Naive thymus-derived CD4-positive, alpha-beta T cell (primary cell): ENCODE measurements around the gene VEGFA. TPM values are rescaled to one million over a fixed set of nuclear protein-coding genes. Genes with fewer than 3 reads are reported as not detected.

ENCODE experiments used
- ATAC-seq: fragments of 150-1000 bp; cut with Tn5 transposase; 2 replicates; pipeline ENCODE4 v1.10.0; 2021; ENCODE audit warnings: mild to moderate bottlenecking, moderate library complexity
- CTCF ChIA-PET: fragments of 350-600 bp; sonication (Branson Sonifier 250); formaldehyde crosslinking; loops from one replicate; lab custom pipeline; 2021; ENCODE audit warnings: antibody characterized with exemption; lab: Charles Lee
- POLR2A ChIA-PET: fragments of 350-600 bp; sonication (Branson Sonifier 250); formaldehyde crosslinking; loops from one replicate; lab custom pipeline; 2021; ENCODE audit warnings: antibody characterized with exemption, inconsistent platforms; lab: Charles Lee
- DNase-seq, 9 donors: peaks; one replicate each; pipeline versions ENCODE4 v3.0.0 to v3.0.0-alpha.2; 2020 to 2022; ENCODE audit warnings: mixed read lengths in 1 of 9
- H3K27ac ChIP-seq: one replicate; pipeline ENCODE4 v1.7.0; 2013; ENCODE audit warnings: mild to moderate bottlenecking, low read depth, low read length, moderate library complexity
- H3K27me3 ChIP-seq, 2 donors: one replicate each; pipeline ENCODE4 v1.7.0; 2013; ENCODE audit warnings: low read length in 2 of 2, mild to moderate bottlenecking in 2 of 2, moderate library complexity in 2 of 2; ENCODE audit not compliant: control insufficient read depth in 2 of 2, insufficient read depth in 2 of 2
- H3K36me3 ChIP-seq, 3 experiments: 1 replicate in 2 of 3; 2 replicates in 1 of 3; pipeline ENCODE4 v1.7.0; 2013; ENCODE audit warnings: low read length in 3 of 3, mild to moderate bottlenecking in 3 of 3, moderate library complexity in 1 of 3; ENCODE audit not compliant: insufficient read depth in 3 of 3, control insufficient read depth in 2 of 3
- H3K4me1 ChIP-seq, 2 donors: one replicate each; pipeline ENCODE4 v1.7.0; 2013; ENCODE audit warnings: low read length in 2 of 2, mild to moderate bottlenecking in 2 of 2, moderate library complexity in 1 of 2; ENCODE audit not compliant: control insufficient read depth in 2 of 2, insufficient read depth in 2 of 2
- H3K4me3 ChIP-seq: 2 replicates; pipeline ENCODE4 v1.7.0; 2013; ENCODE audit warnings: mild to moderate bottlenecking, low read length
- H3K9me3 ChIP-seq, 3 experiments: 1 replicate in 2 of 3; 2 replicates in 1 of 3; pipeline ENCODE4 v1.7.0; 2013; ENCODE audit warnings: low read length in 3 of 3; ENCODE audit not compliant: control insufficient read depth in 2 of 3
- H3K27ac Mint-ChIP-seq, 9 donors: one replicate each; pipeline ENCODE4 v1.8.0; 2020 to 2022; ENCODE audit warnings: mixed read lengths in 9 of 9, mild to moderate bottlenecking in 8 of 9, moderate library complexity in 5 of 9, inconsistent platforms in 2 of 9
- H3K27me3 Mint-ChIP-seq, 5 donors: one replicate each; pipeline ENCODE4 v1.8.0; 2021 to 2022; ENCODE audit warnings: mixed read lengths in 5 of 5, mild to moderate bottlenecking in 1 of 5
- H3K36me3 Mint-ChIP-seq, 5 donors: one replicate each; pipeline ENCODE4 v1.8.0; 2020 to 2022; ENCODE audit warnings: mixed read lengths in 5 of 5, mild to moderate bottlenecking in 3 of 5, inconsistent platforms in 1 of 5
- H3K4me1 Mint-ChIP-seq, 7 donors: one replicate each; pipeline ENCODE4 v1.8.0; 2020 to 2022; ENCODE audit warnings: mixed read lengths in 7 of 7, mild to moderate bottlenecking in 3 of 7, inconsistent platforms in 1 of 7
- H3K4me3 Mint-ChIP-seq, 10 donors: one replicate each; pipeline ENCODE4 v1.8.0; 2020 to 2022; ENCODE audit warnings: mild to moderate bottlenecking in 10 of 10, mixed read lengths in 10 of 10, moderate library complexity in 6 of 10, inconsistent platforms in 2 of 10
- H3K9me3 Mint-ChIP-seq, 11 donors: one replicate each; pipeline ENCODE4 v1.8.0; 2020 to 2022; ENCODE audit warnings: mixed read lengths in 11 of 11, mild to moderate bottlenecking in 4 of 11, inconsistent platforms in 1 of 11, moderate library complexity in 1 of 11
- intact Hi-C, 2 donors: fragments of 100-400 bp; cut with micrococcal nuclease; formaldehyde crosslinking; loops; one replicate each; pipeline ENCODE4 v1.15.1; 2023
- polyA plus RNA-seq, 2 donors: library from polyadenylated mRNA; unstranded; fragments of 300-500 nt; fragmentation: Illumina TruSeq; gene quantifications; one replicate each; pipeline ENCODE4 v1.2.3, GENCODE V29; 2021
- total RNA-seq, 6 experiments: library from RNA in 5 of 6; stranded (reverse) in 5 of 6; gene quantifications; 1 replicate in 5 of 6; 2 replicates in 1 of 6; pipeline ENCODE4 v1.2.3 and lab custom pipeline; 2021 to 2026

The VEGFA gene
- total and polyA plus RNA-seq, 7 experiments from 2014 or later = 0.26 to 72.1 (median 10.2) TPM; not detected in 1

DNA sequence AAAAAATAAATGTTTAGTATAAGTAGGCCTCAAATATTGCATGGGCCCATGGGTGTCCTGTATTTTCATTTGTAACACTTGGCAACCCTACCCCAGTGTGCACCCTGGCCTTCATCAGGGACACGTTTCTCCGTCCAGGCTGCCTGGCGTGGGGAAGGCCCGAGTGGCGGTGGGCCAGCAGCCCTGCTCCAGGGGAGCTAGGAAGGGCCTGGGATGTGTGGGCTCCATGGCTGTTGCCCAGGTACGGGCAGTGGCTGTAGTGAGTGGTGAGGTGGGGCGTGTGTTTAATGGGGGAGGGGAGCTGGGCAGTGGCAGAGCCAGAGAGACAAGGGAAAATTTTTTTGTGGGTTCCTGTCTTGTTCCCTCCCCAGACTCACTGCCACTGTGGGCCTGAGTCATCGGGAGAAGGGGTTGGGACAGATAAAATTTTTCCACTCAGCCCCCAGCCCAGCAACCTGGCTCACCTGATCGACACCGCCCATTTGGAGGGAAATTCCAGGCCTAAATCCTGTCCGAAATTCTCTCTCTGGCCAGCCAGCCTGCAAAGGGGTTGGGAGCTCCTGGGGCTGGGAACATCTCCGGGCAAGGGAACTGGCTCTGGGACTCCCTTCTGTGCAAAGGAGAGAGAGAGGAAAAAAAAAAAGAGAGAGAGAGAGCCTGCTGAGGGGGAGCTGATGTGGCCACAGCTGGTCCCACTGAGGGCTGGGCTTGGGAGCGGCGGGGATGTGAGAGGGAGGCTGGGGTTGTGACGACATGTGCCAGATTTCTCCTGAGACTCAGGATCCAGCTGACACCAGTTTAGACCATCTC lies 32.5 kb upstream of the VEGFA start:
- Histone ChIP-seq H3K9me3 (no peaks in the 10 kb centered on the region), H3K27ac (no peak overlapping the region), H3K36me3 (no peaks in the 10 kb centered on the region), H3K27me3 (no peaks in the 10 kb centered on the region), H3K4me1 (peaks cover 6 to 10% of the 10 kb centered on the region in 2 donors), H3K4me3 (no peak overlapping the region)
- intact Hi-C loops = no loop called here
- Mint-ChIP-seq H3K4me1 (peaks cover 0 to 21% (median 10%) of the 10 kb centered on the region in 7 donors), H3K27ac (peak overlapping the region in 1 of 9 donors; percentile 91), H3K36me3 (peaks cover 0 to 3% (median 0%) of the 10 kb centered on the region in 5 donors), H3K4me3 (no peak overlapping the region), H3K27me3 (peaks cover 0 to 2% (median 0%) of the 10 kb centered on the region in 5 donors), H3K9me3 (peaks cover 0 to 4% (median 0%) of the 10 kb centered on the region in 11 donors)
- POLR2A ChIA-PET = no interaction called here
- DNase-seq (peak in 1 of 9 donors; percentile 13), ATAC-seq (no peak)
- CTCF ChIA-PET = no interaction called here

GRCh38 chr6:43738267-43738676 lies 31.7 kb upstream of the VEGFA start:
- DNase-seq = no peak
- H3K36me3 ChIP-seq = no peaks in the 10 kb centered on the region
- no peak for ATAC-seq
- no peaks in the 10 kb centered on the region for H3K9me3 ChIP-seq
- H3K4me1 ChIP-seq = peaks cover 6 to 10% of the 10 kb centered on the region in 2 donors
- Mint-ChIP-seq H3K27me3 (peaks cover 0 to under 1% (median 0%) of the 10 kb centered on the region in 5 donors), H3K4me3 (no peak overlapping the region), H3K36me3 (peaks cover 0 to 1% (median 0%) of the 10 kb centered on the region in 5 donors), H3K27ac (peak overlapping the region in 2 of 9 donors; percentile 4 to 91), H3K9me3 (peaks cover 0 to 2% (median 0%) of the 10 kb centered on the region in 11 donors), H3K4me1 (peaks cover 0 to 19% (median 8%) of the 10 kb centered on the region in 7 donors)
- ChIA-PET POLR2A (no interaction called here), CTCF (interaction anchor here (0.6 kb wide), 1 partner anchor 649 kb away, joined by 3 read pairs; the partner anchor contains the start of gene CDC5L)
- intact Hi-C loops = no loop called here
- H3K27ac ChIP-seq = no peak overlapping the region
- H3K4me3 ChIP-seq = no peak overlapping the region
- H3K27me3 ChIP-seq = no peaks in the 10 kb centered on the region

GRCh38 chr6:43738877-43739641 lies 31.0 kb upstream of the VEGFA start:
- intact Hi-C loops = no loop called here
- Mint-ChIP-seq H3K4me3 (no peak overlapping the region), H3K27ac (no peak overlapping the region), H3K27me3 (peaks cover 0 to under 1% (median 0%) of the 10 kb centered on the region in 5 donors), H3K4me1 (peaks cover 0 to 13% (median 8%) of the 10 kb centered on the region in 7 donors), H3K36me3 (no peaks in the 10 kb centered on the region), H3K9me3 (peaks cover 0 to 2% (median 0%) of the 10 kb centered on the region in 11 donors)
- no peaks in the 10 kb centered on the region for H3K9me3 ChIP-seq
- H3K4me3 ChIP-seq = no peak overlapping the region
- H3K4me1 ChIP-seq = peaks cover 5 to 9% of the 10 kb centered on the region in 2 donors
- H3K27ac ChIP-seq = no peak overlapping the region
- H3K27me3 ChIP-seq = no peaks in the 10 kb centered on the region
- H3K36me3 ChIP-seq = no peaks in the 10 kb centered on the region
- no peak for DNase-seq
- no peak for ATAC-seq
- ChIA-PET CTCF (interaction anchor here (0.6 to 1.0 kb wide), 3 partner anchors 15 to 664 kb away, joined by 3 to 4 read pairs (median 3); partner anchors contain the start of gene CDC5L), POLR2A (no interaction called here)

- H3K4me1 ChIP-seq = peaks cover 0 to 3% of the 10 kb centered on the region in 2 donors
- Mint-ChIP-seq H3K4me3 (no peak overlapping the region), H3K9me3 (peaks cover 0 to 2% (median 0%) of the 10 kb centered on the region in 11 donors), H3K27me3 (peaks cover 0 to 7% (median 0%) of the 10 kb centered on the region in 5 donors), H3K4me1 (peaks cover 0 to 9% (median 4%) of the 10 kb centered on the region in 7 donors), H3K36me3 (no peaks in the 10 kb centered on the region), H3K27ac (no peak overlapping the region)
- ChIA-PET CTCF (interaction anchor here (0.6 to 1.0 kb wide), 2 partner anchors 15 to 663 kb away, joined by 3 to 4 read pairs; no protein-coding TSS in a partner anchor), POLR2A (no interaction called here)
- H3K9me3 ChIP-seq = no peaks in the 10 kb centered on the region
- intact Hi-C loops = no loop called here
- DNase-seq (no peak), ATAC-seq (no peak)
- no peaks in the 10 kb centered on the region for H3K27me3 ChIP-seq
- H3K27ac ChIP-seq = no peak overlapping the region
- H3K4me3 ChIP-seq = no peak overlapping the region
- H3K36me3 ChIP-seq = no peaks in the 10 kb centered on the region
These were observed 30.3 kb upstream of the VEGFA start for GRCh38 chr6:43739642-43740091.

GRCh38 chr6:43740321-43740960 lies 29.6 kb upstream of the VEGFA start:
- H3K9me3 Mint-ChIP-seq = peaks cover 0 to 2% (median 0%) of the 10 kb centered on the region in 11 donors

More at GRCh38 chr6:43740321-43740960, 29.6 kb upstream of the VEGFA start:
- Histone ChIP-seq H3K4me3 (no peak overlapping the region), H3K36me3 (no peaks in the 10 kb centered on the region), H3K27me3 (no peaks in the 10 kb centered on the region), H3K27ac (no peak overlapping the region), H3K4me1 (no peaks in the 10 kb centered on the region), H3K9me3 (no peaks in the 10 kb centered on the region)
- CTCF ChIA-PET = interaction anchor here (1.0 kb wide), 1 partner anchor 16 kb away, joined by 3 read pairs; no protein-coding TSS in a partner anchor
- H3K27me3 Mint-ChIP-seq = peaks cover 0 to 9% (median 0%) of the 10 kb centered on the region in 5 donors
- POLR2A ChIA-PET = no interaction called here
- ATAC-seq (no peak), DNase-seq (peak in 1 of 9 donors; percentile 19)
- no peaks in the 10 kb centered on the region for H3K36me3 Mint-ChIP-seq
- intact Hi-C loops = no loop called here
- no peak overlapping the region for H3K4me3 Mint-ChIP-seq
- peaks cover 0 to 5% (median 2%) of the 10 kb centered on the region in 7 donors for H3K4me1 Mint-ChIP-seq
- H3K27ac Mint-ChIP-seq = peak overlapping the region in 1 of 9 donors; percentile 22
